T-helper 17 cell (primary cell): ENCODE results near the gene TBC1D2B. TPM values are rescaled to one million over a fixed set of nuclear protein-coding genes. Genes with fewer than 3 reads are reported as not detected.

Source experiments
- ATAC-seq: fragments of 150-1000 bp; cut with Tn5 transposase; 2 replicates; pipeline ENCODE4 v1.10.0; 2021; ENCODE audit warnings: mild to moderate bottlenecking, moderate library complexity
- DNase-seq, 3 donors: peaks; one replicate each; pipeline versions ENCODE4 v3.0.0 to v3.0.0-alpha.2; 2020 to 2021
- H3K9me3 ChIP-seq: one replicate; pipeline ENCODE4 v1.7.0; 2013; ENCODE audit warnings: low read length, mild to moderate bottlenecking; ENCODE audit not compliant: control insufficient read depth, poor library complexity, severe bottlenecking
- H3K27ac Mint-ChIP-seq: one replicate; pipeline ENCODE4 v1.8.0; 2022; ENCODE audit warnings: mild to moderate bottlenecking, moderate library complexity, mixed read lengths
- H3K27me3 Mint-ChIP-seq: one replicate; pipeline ENCODE4 v1.8.0; 2022; ENCODE audit warnings: mixed read lengths
- H3K36me3 Mint-ChIP-seq: one replicate; pipeline ENCODE4 v1.8.0; 2022; ENCODE audit warnings: low read depth, mixed read lengths
- H3K4me1 Mint-ChIP-seq: one replicate; pipeline ENCODE4 v1.8.0; 2022; ENCODE audit warnings: mild to moderate bottlenecking, mixed read lengths
- H3K4me3 Mint-ChIP-seq: one replicate; pipeline ENCODE4 v1.8.0; 2022; ENCODE audit warnings: mild to moderate bottlenecking, moderate library complexity, mixed read lengths
- total RNA-seq, 4 donors: library from RNA in 2 of 4; stranded (reverse) in 2 of 4; gene quantifications; one replicate each; pipeline ENCODE4 v1.2.3 and lab custom pipeline; 2022 to 2026

The TBC1D2B gene
- total RNA-seq, 2 donors from 2014 or later = 91.0 to 130 TPM

GRCh38 chr15:78104119-78104479 is 26.6 kb upstream of the TBC1D2B start:
- H3K4me1 Mint-ChIP-seq = peaks cover 41% of the 10 kb centered on the region
- no peaks in the 10 kb centered on the region for H3K36me3 Mint-ChIP-seq
- DNase-seq (no peak), ATAC-seq (peak; percentile 4)
- H3K9me3 ChIP-seq = no peaks in the 10 kb centered on the region
- peak overlapping the region; percentile 72 for H3K4me3 Mint-ChIP-seq
- no peaks in the 10 kb centered on the region for H3K27me3 Mint-ChIP-seq
- H3K27ac Mint-ChIP-seq = peak overlapping the region; percentile 94

GRCh38 chr15:78103406-78104118 is 26.1 kb upstream of the TBC1D2B start:
- peaks cover 38% of the 10 kb centered on the region for H3K4me1 Mint-ChIP-seq
- no peaks in the 10 kb centered on the region for H3K36me3 Mint-ChIP-seq
- H3K9me3 ChIP-seq = no peaks in the 10 kb centered on the region
- DNase-seq (peak in 1 of 3 donors; percentile 22), ATAC-seq (peak; percentile 67)
- H3K27ac Mint-ChIP-seq = peak overlapping the region; percentile 94
- peak overlapping the region; percentile 72 for H3K4me3 Mint-ChIP-seq
- H3K27me3 Mint-ChIP-seq = no peaks in the 10 kb centered on the region

GRCh38 chr15:78102741-78103140 is 25.2 kb upstream of the TBC1D2B start:
- ATAC-seq = no peak
- Mint-ChIP-seq H3K36me3 (no peaks in the 10 kb centered on the region), H3K4me1 (peaks cover 36% of the 10 kb centered on the region), H3K27ac (peak overlapping the region; percentile 94), H3K4me3 (no peak overlapping the region), H3K27me3 (no peaks in the 10 kb centered on the region)
- no peak for DNase-seq
- no peaks in the 10 kb centered on the region for H3K9me3 ChIP-seq

- no peak for ATAC-seq
- Mint-ChIP-seq H3K36me3 (no peaks in the 10 kb centered on the region), H3K4me3 (no peak overlapping the region), H3K4me1 (peaks cover 36% of the 10 kb centered on the region), H3K27ac (peak overlapping the region; percentile 94), H3K27me3 (no peaks in the 10 kb centered on the region)
- H3K9me3 ChIP-seq = no peaks in the 10 kb centered on the region
- no peak for DNase-seq
These were observed 24.7 kb upstream of the TBC1D2B start for GRCh38 chr15:78102211-78102610.

- no peak for DNase-seq
- H3K9me3 ChIP-seq = no peaks in the 10 kb centered on the region
- Mint-ChIP-seq H3K27ac (peak overlapping the region; percentile 94), H3K4me1 (peaks cover 34% of the 10 kb centered on the region), H3K27me3 (no peaks in the 10 kb centered on the region), H3K4me3 (peak overlapping the region; percentile 12), H3K36me3 (no peaks in the 10 kb centered on the region)
- ATAC-seq = no peak
These were observed 24.1 kb upstream of the TBC1D2B start for GRCh38 chr15:78101423-78102105.

- Mint-ChIP-seq H3K27ac (peak overlapping the region; percentile 94), H3K27me3 (no peaks in the 10 kb centered on the region), H3K36me3 (no peaks in the 10 kb centered on the region), H3K4me3 (no peak overlapping the region), H3K4me1 (peaks cover 30% of the 10 kb centered on the region)
- DNase-seq (no peak), ATAC-seq (no peak)
- no peaks in the 10 kb centered on the region for H3K9me3 ChIP-seq
These were observed 23.4 kb upstream of the TBC1D2B start for GRCh38 chr15:78100886-78101285.

- Mint-ChIP-seq H3K4me1 (peaks cover 6% of the 10 kb centered on the region), H3K27ac (no peak overlapping the region), H3K36me3 (no peaks in the 10 kb centered on the region), H3K4me3 (no peak overlapping the region), H3K27me3 (peaks cover 6% of the 10 kb centered on the region)
- no peak for ATAC-seq
- no peaks in the 10 kb centered on the region for H3K9me3 ChIP-seq
- no peak for DNase-seq
These were observed 20.7 kb upstream of the TBC1D2B start for GRCh38 chr15:78098131-78098755.

- no peak overlapping the region for H3K27ac Mint-ChIP-seq
- no peak overlapping the region for H3K4me3 Mint-ChIP-seq
- H3K27me3 Mint-ChIP-seq = peaks cover 6% of the 10 kb centered on the region
- no peaks in the 10 kb centered on the region for H3K9me3 ChIP-seq
- ATAC-seq (no peak), DNase-seq (no peak)
- H3K36me3 Mint-ChIP-seq = no peaks in the 10 kb centered on the region
- H3K4me1 Mint-ChIP-seq = peaks cover 4% of the 10 kb centered on the region
These were observed 20.2 kb upstream of the TBC1D2B start for GRCh38 chr15:78097667-78098066.

- DNase-seq (no peak), ATAC-seq (no peak)
- H3K4me3 Mint-ChIP-seq = no peak overlapping the region
- H3K27ac Mint-ChIP-seq = peak overlapping the region; percentile 29
- no peaks in the 10 kb centered on the region for H3K9me3 ChIP-seq
- H3K27me3 Mint-ChIP-seq = peaks cover 14% of the 10 kb centered on the region
- H3K4me1 Mint-ChIP-seq = peaks cover 5% of the 10 kb centered on the region
- H3K36me3 Mint-ChIP-seq = peaks cover 2% of the 10 kb centered on the region
These were observed 15.9 kb upstream of the TBC1D2B start for GRCh38 chr15:78093242-78094020.

GRCh38 chr15:78092261-78093041 is 14.9 kb upstream of the TBC1D2B start, which contains the start of gene SH2D7:
SH2D7 (plus strand) TSS chr15:78092561; CDS start chr15:78092585, 24 bp downstream.
- peaks cover 14% of the 10 kb centered on the region for H3K27me3 Mint-ChIP-seq
- DNase-seq (no peak), ATAC-seq (no peak)
- peaks cover 5% of the 10 kb centered on the region for H3K4me1 Mint-ChIP-seq
- peaks cover 2% of the 10 kb centered on the region for H3K36me3 Mint-ChIP-seq
- H3K9me3 ChIP-seq = no peaks in the 10 kb centered on the region
- H3K4me3 Mint-ChIP-seq = no peak within 1 kb of the TSS
- H3K27ac Mint-ChIP-seq = no peak within 1 kb of the TSS

GRCh38 chr15:78090422-78091063 is 13.0 kb upstream of the TBC1D2B start:
- no peaks in the 10 kb centered on the region for H3K9me3 ChIP-seq
- peak overlapping the region; percentile 10 for H3K27ac Mint-ChIP-seq
- ATAC-seq = no peak
- H3K4me3 Mint-ChIP-seq = no peak overlapping the region
- DNase-seq = no peak
- H3K36me3 Mint-ChIP-seq = peaks cover 2% of the 10 kb centered on the region
- peaks cover 7% of the 10 kb centered on the region for H3K4me1 Mint-ChIP-seq
- peaks cover 14% of the 10 kb centered on the region for H3K27me3 Mint-ChIP-seq

GRCh38 chr15:78088773-78089080 is 11.2 kb upstream of the TBC1D2B start:
- Mint-ChIP-seq H3K4me3 (no peak overlapping the region), H3K4me1 (peaks cover 7% of the 10 kb centered on the region), H3K36me3 (peaks cover 2% of the 10 kb centered on the region), H3K27me3 (peaks cover 7% of the 10 kb centered on the region), H3K27ac (no peak overlapping the region)
- DNase-seq = no peak
- ATAC-seq = no peak
- no peaks in the 10 kb centered on the region for H3K9me3 ChIP-seq
